GM19463 (cell line): ENCODE measurements around the gene PTPRU.

Source experiments
- ATAC-seq: cut with Tn5 transposase; IDR thresholded peaks from one replicate; pipeline ENCODE4 v1.9.1; 2021; ENCODE audit warnings: mild to moderate bottlenecking, moderate library complexity; ENCODE audit not compliant: unreplicated experiment

Gene PTPRU

GRCh38 chr1:29360768-29361167 lies 124.4 kb downstream of the PTPRU start:
- ATAC-seq = no peak

GRCh38 chr1:29361686-29362085 lies 125.4 kb downstream of the PTPRU start:
- ATAC-seq = no peak

- ATAC-seq = no peak
Measured at GRCh38 chr1:29362116-29362515, 125.8 kb downstream of the PTPRU start.

GRCh38 chr1:29362764-29363163 lies 126.4 kb downstream of the PTPRU start:
- no peak for ATAC-seq

- no peak for ATAC-seq
Measured at GRCh38 chr1:29363536-29363935, 127.2 kb downstream of the PTPRU start.

- no peak for ATAC-seq
Measured at GRCh38 chr1:29364101-29364678, 127.9 kb downstream of the PTPRU start.

GRCh38 chr1:29365906-29366670 lies 129.8 kb downstream of the PTPRU start:
- ATAC-seq = no peak

- no peak for ATAC-seq
Measured at GRCh38 chr1:29368936-29369932, 132.9 kb downstream of the PTPRU start.

- ATAC-seq = no peak
Measured at GRCh38 chr1:29370067-29370466, 133.7 kb downstream of the PTPRU start.

- ATAC-seq = no peak
Measured at GRCh38 chr1:29371332-29371731, 135.0 kb downstream of the PTPRU start.

- no peak for ATAC-seq
Measured at GRCh38 chr1:29372108-29372507, 135.8 kb downstream of the PTPRU start.
